HG03108 (cell line): ENCODE data around the gene NUDT6.
"Not testable (repeated sequence)": the region's sequence is repeated elsewhere in the genome, so short reads cannot be mapped to it uniquely, and the experiment has no call there.

ENCODE experiments used
- ATAC-seq: cut with Tn5 transposase; IDR thresholded peaks from one replicate; pipeline ENCODE4 v1.9.1; 2021; ENCODE audit warnings: moderate library complexity; ENCODE audit not compliant: unreplicated experiment

The NUDT6 gene

GRCh38 chr4:122921971-122922876, at the start of gene NUDT6:
Gene NUDT6, minus strand, starts transcription at chr4:122922597. Its CDS starts 25 bp downstream, at chr4:122922572.
- ATAC-seq, result peak; percentile 77

- ATAC-seq, result no peak
These were observed 45.9 kb upstream of the NUDT6 start for GRCh38 chr4:122968227-122968812.

- no peak for ATAC-seq
These were observed 44.8 kb upstream of the NUDT6 start for GRCh38 chr4:122967231-122967630.

- no peak for ATAC-seq
These were observed 43.8 kb upstream of the NUDT6 start for GRCh38 chr4:122966201-122966600.

GRCh38 chr4:122963216-122963615, 40.8 kb upstream of the NUDT6 start:
- ATAC-seq, result no peak

- no peak for ATAC-seq
These were observed 38.2 kb upstream of the NUDT6 start for GRCh38 chr4:122960611-122961000.

GRCh38 chr4:122959981-122960610, 37.7 kb upstream of the NUDT6 start:
- no peak for ATAC-seq

GRCh38 chr4:122959441-122959840, 37.0 kb upstream of the NUDT6 start:
- ATAC-seq, result no peak

GRCh38 chr4:122958505-122958904, 36.1 kb upstream of the NUDT6 start:
- no peak for ATAC-seq

GRCh38 chr4:122953924-122954323, 31.5 kb upstream of the NUDT6 start:
- no peak for ATAC-seq

GRCh38 chr4:122952028-122952427, 29.6 kb upstream of the NUDT6 start:
- no peak for ATAC-seq

GRCh38 chr4:122948671-122949070, 26.3 kb upstream of the NUDT6 start:
- no peak for ATAC-seq

- no peak for ATAC-seq
These were observed 23.7 kb upstream of the NUDT6 start for GRCh38 chr4:122946142-122946541.

GRCh38 chr4:122945136-122945535, 22.7 kb upstream of the NUDT6 start:
- not testable (repeated sequence) for ATAC-seq

GRCh38 chr4:122932763-122933162, 10.4 kb upstream of the NUDT6 start:
- no peak for ATAC-seq

- ATAC-seq, result no peak
These were observed 8.5 kb upstream of the NUDT6 start for GRCh38 chr4:122930862-122931261.

- no peak for ATAC-seq
These were observed 6.5 kb upstream of the NUDT6 start for GRCh38 chr4:122928930-122929329.

GRCh38 chr4:122922877-122923511, 597 bp upstream of the NUDT6 start:
- ATAC-seq, result peak; percentile 98

GRCh38 chr4:122921300-122921699, 1.1 kb downstream of the NUDT6 start:
- no peak for ATAC-seq

GRCh38 chr4:122920473-122920872, 1.9 kb downstream of the NUDT6 start:
- ATAC-seq, result no peak

GRCh38 chr4:122917731-122918130, 4.7 kb downstream of the NUDT6 start:
- no peak for ATAC-seq
